ENCODE results near the gene ASPN.

DNA sequence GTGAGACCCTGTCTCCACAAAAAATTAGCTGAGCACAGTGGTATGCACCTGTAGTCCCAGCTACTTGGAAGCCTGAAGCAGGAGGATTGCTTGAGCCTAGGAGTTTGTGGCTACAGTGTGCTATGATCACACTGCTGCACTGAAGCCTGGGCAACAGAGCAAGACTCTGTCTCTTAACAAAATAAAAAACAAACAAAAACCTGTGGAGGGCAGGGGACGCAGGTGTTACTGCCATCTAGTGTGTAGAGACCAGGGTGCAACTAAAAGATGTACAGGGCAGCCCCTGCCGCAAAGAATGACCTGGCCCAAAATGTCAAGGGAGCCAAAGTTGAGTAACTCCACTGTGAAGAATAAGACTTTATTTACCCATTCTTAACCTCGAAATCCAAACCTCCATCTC lies 27.1 kb downstream of the ASPN start:
- TF ChIP-seq LCORL (IDR thresholded peaks at IDR 0.05): no peak
- no peak for TF ChIP-seq LCORL (CRISPR knock-in tag; IDR thresholded peaks at IDR 0.05)
- no peak for TF ChIP-seq MATR3 (CRISPR knock-in tag; IDR thresholded peaks at IDR 0.05)
- no peak for TF ChIP-seq ELF1 (CRISPR knock-in tag; IDR thresholded peaks at IDR 0.05)
- TF ChIP-seq, protein P1, sequence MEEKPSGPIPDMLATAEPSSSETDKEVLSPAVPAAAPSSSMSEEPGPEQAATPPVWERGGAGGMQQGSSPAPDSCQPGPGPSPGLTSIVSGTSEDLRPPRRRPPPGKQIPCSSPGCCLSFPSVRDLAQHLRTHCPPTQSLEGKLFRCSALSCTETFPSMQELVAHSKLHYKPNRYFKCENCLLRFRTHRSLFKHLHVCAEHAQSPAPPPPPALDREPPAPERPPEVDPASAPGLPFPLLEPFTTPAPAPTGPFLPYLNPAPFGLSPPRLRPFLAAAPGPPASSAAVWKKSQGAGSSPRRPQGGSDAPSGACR (CRISPR knock-in tag; IDR thresholded peaks at IDR 0.05): no peak
- TF ChIP-seq, protein P2, sequence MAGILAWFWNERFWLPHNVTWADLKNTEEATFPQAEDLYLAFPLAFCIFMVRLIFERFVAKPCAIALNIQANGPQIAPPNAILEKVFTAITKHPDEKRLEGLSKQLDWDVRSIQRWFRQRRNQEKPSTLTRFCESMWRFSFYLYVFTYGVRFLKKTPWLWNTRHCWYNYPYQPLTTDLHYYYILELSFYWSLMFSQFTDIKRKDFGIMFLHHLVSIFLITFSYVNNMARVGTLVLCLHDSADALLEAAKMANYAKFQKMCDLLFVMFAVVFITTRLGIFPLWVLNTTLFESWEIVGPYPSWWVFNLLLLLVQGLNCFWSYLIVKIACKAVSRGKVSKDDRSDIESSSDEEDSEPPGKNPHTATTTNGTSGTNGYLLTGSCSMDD (CRISPR knock-in tag; IDR thresholded peaks at IDR 0.05): no peak
- no peak for TF ChIP-seq BORCS8-MEF2B (CRISPR knock-in tag; IDR thresholded peaks at IDR 0.05)
- no peak for TF ChIP-seq ZNF460 (CRISPR knock-in tag; IDR thresholded peaks at IDR 0.05; ENCODE audit: borderline replicate concordance)
- TF ChIP-seq SP4 (CRISPR knock-in tag; IDR thresholded peaks at IDR 0.05): no peak
- TF ChIP-seq ZFX (CRISPR knock-in tag; IDR thresholded peaks at IDR 0.05; ENCODE audit: low read depth): no peak
- TF ChIP-seq, protein P3, sequence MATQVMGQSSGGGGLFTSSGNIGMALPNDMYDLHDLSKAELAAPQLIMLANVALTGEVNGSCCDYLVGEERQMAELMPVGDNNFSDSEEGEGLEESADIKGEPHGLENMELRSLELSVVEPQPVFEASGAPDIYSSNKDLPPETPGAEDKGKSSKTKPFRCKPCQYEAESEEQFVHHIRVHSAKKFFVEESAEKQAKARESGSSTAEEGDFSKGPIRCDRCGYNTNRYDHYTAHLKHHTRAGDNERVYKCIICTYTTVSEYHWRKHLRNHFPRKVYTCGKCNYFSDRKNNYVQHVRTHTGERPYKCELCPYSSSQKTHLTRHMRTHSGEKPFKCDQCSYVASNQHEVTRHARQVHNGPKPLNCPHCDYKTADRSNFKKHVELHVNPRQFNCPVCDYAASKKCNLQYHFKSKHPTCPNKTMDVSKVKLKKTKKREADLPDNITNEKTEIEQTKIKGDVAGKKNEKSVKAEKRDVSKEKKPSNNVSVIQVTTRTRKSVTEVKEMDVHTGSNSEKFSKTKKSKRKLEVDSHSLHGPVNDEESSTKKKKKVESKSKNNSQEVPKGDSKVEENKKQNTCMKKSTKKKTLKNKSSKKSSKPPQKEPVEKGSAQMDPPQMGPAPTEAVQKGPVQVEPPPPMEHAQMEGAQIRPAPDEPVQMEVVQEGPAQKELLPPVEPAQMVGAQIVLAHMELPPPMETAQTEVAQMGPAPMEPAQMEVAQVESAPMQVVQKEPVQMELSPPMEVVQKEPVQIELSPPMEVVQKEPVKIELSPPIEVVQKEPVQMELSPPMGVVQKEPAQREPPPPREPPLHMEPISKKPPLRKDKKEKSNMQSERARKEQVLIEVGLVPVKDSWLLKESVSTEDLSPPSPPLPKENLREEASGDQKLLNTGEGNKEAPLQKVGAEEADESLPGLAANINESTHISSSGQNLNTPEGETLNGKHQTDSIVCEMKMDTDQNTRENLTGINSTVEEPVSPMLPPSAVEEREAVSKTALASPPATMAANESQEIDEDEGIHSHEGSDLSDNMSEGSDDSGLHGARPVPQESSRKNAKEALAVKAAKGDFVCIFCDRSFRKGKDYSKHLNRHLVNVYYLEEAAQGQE (IDR thresholded peaks at IDR 0.05; ENCODE audit: borderline replicate concordance in 1 of 2, low read depth in 1 of 2, low read length in 2 of 2): no peak
- TF ChIP-seq, protein P4, sequence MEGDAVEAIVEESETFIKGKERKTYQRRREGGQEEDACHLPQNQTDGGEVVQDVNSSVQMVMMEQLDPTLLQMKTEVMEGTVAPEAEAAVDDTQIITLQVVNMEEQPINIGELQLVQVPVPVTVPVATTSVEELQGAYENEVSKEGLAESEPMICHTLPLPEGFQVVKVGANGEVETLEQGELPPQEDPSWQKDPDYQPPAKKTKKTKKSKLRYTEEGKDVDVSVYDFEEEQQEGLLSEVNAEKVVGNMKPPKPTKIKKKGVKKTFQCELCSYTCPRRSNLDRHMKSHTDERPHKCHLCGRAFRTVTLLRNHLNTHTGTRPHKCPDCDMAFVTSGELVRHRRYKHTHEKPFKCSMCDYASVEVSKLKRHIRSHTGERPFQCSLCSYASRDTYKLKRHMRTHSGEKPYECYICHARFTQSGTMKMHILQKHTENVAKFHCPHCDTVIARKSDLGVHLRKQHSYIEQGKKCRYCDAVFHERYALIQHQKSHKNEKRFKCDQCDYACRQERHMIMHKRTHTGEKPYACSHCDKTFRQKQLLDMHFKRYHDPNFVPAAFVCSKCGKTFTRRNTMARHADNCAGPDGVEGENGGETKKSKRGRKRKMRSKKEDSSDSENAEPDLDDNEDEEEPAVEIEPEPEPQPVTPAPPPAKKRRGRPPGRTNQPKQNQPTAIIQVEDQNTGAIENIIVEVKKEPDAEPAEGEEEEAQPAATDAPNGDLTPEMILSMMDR (CRISPR knock-in tag; IDR thresholded peaks at IDR 0.05): peak; percentile 58
- no peak for TF ChIP-seq ZNF543 (CRISPR knock-in tag; IDR thresholded peaks at IDR 0.05)
- TF ChIP-seq EZH2 (conservative IDR thresholded peaks at IDR 0.05; ENCODE audit: low read depth, low read length): no peak
- TF ChIP-seq, protein P5, sequence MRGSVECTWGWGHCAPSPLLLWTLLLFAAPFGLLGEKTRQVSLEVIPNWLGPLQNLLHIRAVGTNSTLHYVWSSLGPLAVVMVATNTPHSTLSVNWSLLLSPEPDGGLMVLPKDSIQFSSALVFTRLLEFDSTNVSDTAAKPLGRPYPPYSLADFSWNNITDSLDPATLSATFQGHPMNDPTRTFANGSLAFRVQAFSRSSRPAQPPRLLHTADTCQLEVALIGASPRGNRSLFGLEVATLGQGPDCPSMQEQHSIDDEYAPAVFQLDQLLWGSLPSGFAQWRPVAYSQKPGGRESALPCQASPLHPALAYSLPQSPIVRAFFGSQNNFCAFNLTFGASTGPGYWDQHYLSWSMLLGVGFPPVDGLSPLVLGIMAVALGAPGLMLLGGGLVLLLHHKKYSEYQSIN (CRISPR knock-in tag; IDR thresholded peaks at IDR 0.05; ENCODE audit: borderline replicate concordance): no peak

All from HepG2 (cell line).